G401.6 (cell line): ENCODE data around the gene MGAT3.

Source experiments
- FAIRE-seq: peaks from 2 replicates; lab custom pipeline; 2012; peaks lifted over from hg19 to GRCh38; lab: Jason Lieb, UNC

Gene MGAT3

GRCh38 chr22:39452740-39453040 lies 4.1 kb upstream of the MGAT3 start:
- no peak for FAIRE-seq

DNA sequence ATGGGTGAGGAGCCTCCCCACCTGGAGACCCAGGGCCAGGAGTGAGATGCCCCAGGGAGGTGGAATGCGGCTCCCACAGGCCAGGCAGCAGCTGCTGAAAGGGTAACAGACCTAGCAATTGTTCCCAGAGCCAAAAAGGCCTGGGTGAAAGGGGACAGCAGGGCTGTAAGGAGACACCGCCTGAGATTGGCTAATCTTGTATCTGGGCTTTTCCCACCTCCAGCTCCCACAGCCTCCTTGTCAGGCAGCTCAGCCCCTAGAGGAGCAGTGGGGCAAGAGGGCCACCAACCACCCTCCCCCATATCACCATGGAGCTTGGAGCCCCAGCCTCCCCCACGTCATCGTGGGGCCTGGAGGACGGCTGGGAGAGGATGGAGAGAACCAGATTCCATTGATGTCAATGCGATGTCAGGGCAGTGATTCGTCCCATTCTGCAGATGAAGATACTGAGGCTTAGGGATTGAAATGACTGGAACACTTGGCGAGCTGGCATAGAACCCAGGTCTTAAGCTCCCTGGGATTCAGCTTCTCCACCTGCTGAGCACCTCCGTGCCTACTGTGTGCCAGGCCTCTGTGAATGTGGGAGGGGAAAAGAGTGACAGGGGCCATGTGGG lies 2.9 kb upstream of the MGAT3 start:
- no peak for FAIRE-seq

- FAIRE-seq, result no peak
Measured at GRCh38 chr22:39454385-39454871, 2.4 kb upstream of the MGAT3 start.

DNA sequence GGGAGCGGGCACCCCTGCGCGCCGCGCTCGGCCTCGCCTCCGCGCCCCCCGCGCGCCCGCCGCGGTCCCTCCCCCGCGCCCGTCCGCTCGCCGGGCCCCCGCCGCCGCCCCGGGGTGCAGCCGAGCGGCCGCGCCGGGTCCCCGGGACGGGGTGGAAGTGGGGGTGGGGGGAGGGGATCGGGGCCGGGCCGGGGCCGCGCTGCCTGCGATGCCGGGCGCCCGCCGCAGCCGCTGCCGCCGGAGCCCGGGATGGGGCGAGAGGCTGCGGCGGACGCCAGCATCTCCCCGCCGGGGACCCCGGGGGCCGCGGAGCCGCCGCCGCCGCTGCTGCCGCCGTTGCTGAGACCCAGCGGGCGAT lies 365 bp downstream of the MGAT3 start:
- no peak for FAIRE-seq

- FAIRE-seq, result no peak
Measured at GRCh38 chr22:39457556-39458443, 988 bp downstream of the MGAT3 start.

DNA sequence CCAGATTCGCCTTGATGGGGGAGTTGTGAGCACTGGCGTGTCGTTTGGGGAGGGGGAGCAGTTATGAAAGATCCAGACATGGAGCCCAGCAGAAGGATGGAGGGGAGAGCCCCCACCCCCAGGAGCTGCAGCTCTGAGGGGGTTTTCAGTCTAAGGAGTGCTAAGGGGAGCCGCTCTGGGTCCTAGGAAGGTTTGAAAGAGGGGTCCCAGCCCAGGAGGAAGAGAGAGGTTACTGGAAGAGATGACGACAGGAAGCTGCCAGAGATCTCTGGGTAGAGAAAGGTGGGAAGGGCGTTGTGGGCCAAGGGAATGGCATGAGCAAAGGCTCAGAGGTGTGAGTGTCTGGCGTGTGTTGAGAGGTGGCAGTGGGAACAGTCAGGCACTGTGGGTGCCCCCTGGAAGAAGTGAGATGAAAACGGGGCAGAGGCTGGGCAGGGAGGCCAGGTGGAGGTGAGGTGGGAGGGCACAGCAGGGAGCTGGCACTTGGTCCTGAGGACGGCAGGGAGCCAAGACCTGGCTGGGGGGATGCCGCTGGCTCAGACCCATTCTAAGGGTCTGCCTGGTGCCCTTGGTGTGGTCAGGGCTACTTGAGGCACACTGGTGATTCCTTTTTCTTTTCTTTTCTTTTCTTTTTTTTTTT lies 1.8 kb downstream of the MGAT3 start:
- no peak for FAIRE-seq

- no peak for FAIRE-seq
Measured at GRCh38 chr22:39459681-39460080, 2.9 kb downstream of the MGAT3 start.

GRCh38 chr22:39462443-39463221 lies 5.8 kb downstream of the MGAT3 start:
- no peak for FAIRE-seq

GRCh38 chr22:39463277-39463676 lies 6.5 kb downstream of the MGAT3 start:
- no peak for FAIRE-seq

DNA sequence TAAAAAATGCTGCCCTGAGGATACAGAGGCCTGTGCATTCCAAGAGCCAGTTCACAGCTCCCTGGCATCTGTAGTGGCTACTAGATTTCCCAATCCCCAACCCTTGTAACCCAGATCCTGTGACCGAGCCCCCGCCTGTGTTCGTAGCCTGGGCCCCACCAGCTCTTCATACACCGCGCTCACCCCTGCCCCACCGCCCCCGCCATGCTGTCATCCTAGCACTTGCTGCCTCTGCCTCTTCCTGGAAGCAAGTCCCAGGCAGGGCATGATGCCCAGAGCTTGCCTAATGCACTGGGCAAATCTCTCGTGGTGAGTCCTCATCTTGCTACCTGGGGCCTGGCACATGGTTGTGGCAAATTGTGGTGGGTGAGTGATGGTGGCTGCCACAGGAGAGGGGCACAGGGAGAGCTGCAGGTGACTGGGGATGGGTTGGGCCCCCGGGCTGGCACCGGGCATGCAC lies 7.1 kb downstream of the MGAT3 start:
- no peak for FAIRE-seq

DNA sequence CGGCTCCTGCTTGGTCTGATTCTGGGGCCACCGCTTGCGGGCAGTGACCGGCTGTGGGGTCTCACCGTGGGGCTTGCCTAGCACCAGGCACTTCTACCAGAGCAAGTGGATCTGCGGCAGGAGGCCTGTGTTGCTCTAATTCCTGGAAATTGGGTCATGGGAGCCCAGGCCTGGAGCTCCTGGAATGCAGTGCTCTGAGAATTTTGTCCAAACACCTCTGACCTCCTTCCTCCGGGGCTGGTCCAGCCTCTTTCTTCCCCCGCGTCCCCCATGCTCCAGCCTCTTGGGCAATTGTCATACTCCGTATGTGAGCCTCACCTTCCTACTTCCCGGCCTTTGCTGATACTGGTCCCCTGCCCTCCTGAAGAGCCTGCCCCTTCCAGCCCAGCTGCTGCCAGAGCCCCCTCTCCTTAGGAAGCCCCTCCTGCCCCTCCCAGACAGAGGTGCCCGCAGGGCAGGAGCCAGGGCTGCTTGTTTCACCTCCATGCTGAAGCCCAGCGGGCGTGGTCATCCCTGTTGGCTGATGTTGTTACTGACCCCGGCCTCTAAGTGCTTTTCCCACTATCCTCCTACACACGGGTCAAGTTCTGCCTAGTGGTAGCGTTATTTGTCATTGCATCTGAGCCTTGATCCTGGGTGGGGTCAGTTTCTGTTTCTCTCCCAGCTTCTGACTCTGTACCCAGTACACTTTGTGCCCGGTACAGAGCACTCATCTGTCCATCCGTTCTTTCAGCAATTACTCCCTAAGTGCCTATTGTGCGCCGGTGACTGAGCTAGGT lies 9.6 kb downstream of the MGAT3 start:
- no peak for FAIRE-seq

DNA sequence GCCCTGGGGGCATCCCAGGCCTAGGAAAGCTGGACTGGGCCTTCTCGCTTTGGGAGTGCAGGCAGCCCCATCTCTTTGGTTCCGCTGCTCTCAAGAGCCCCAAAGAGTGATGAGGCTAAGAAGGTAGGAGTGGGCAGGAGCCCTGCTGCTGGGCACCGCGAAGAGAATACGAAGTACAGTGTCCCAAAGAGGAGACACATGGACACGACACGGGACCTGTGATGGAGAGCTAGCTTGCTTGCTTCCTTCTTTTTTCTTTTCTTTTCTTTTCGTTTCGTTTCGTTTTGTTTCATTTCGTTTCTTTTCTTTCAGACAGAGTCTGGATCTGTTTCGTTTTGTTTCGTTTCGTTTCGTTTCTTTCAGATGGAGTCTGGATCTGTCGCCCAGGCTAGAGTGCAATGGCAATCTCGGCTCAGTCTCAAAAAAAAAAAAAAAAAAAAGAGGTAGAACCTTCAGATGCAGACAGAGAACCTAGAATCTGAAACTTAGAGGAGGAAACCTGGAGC lies 10.6 kb downstream of the MGAT3 start:
- FAIRE-seq, result no peak

DNA sequence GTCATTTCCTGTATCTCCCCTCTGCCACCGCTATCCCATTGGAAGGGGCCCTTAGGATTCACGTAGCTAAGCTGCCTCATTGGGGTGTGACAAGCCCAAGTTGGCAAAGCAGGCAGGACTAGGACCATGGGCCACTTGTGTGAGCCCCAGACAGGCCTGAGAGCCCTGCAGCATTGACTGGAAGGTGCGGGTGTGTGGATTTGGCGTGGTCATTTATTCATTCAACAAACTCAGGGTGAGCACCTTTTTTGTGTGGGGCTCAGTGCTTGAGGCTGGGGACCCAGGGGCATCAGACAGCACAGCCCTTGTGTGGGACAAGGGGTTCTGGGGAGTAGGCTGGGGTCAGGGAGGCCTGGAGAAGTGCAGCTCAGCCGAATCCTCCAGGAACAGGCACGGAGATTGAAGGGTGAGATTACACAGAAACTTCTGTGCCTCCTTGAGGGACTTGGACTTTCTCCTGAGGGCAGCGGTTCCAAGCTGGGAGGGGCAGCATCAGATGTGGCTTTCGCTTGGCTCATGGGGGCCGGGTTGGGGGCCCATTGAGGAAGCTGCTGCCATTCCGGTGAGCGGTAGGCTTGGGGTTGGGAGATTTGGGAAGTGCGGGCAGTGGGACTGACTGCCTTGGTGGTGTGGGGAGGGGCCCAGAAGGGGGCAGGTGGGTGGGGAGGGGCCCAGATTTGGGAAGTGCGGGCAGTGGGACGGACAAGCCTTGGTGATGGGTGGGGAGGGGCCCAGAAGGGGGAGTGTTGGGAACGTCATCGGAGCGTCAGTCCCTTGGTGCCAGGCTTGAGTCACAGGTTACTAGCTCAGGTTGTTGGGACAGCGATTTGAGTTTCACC lies 11.9 kb downstream of the MGAT3 start:
- FAIRE-seq, result no peak

DNA sequence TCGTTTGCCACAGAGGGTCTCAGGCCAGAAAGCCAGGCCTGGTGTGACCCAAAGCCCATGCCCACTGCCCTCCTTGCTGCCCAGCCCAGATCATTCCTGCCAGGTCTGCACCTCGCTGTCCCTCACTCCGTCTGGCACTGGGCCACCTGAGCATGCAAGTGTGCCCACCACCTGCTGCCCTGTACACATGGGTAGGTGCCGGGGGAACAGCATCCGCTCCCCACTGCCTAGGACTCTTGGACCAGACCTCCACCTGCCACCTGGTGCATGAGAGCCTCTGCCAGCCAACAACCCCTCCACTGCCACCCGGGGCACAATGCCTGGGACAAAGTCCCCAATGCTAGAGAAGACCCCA lies 12.5 kb downstream of the MGAT3 start:
- FAIRE-seq, result no peak

GRCh38 chr22:39469681-39470450 lies 13.1 kb downstream of the MGAT3 start:
- no peak for FAIRE-seq

DNA sequence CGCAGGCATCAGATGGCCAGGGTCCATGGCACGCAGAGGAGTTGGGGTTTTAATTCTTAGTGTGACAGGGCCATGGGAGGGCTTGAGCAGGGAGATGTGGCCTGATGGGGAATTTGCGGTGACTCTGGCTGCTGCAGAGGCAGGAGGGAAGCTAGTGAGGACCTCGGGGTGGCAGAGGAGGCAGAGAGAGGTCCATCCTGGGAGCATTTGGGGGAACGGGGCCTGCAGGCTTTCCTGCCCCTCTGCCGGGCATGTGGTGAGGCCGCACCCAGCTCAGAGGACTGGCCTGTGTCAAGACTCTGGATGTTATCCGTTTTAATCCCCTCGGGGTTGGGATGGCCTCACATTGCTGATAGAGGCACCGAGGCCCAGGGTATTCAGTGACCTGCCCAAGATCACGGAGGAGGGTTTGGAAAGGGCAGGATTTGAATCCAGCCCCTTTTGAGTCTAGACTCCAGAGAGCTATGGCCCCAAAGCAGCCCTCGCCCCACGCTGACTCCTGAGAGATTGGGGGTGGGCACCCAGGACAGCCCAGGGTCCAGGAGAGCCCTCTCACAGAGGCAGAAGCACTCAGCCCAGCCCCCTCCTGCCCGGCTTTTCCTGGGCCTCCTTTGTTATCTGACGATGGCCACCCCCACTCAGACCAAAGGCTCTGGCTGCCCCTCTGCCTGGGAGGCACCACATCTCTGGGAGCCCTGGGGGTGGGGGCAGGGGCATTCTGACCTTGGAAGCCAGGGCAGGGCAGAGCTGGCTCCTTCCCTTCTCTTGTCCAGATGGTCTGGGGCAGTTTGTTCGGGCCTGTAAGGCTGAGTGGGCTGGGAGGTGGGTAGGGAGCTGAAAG lies 13.9 kb downstream of the MGAT3 start:
- no peak for FAIRE-seq

GRCh38 chr22:39471381-39472141 lies 14.7 kb downstream of the MGAT3 start:
- FAIRE-seq, result no peak
